Gastrocnemius medialis (tissue), 4 donors: ENCODE data around the gene SRP9.
A peak's percentile ranks its signal among the peaks of the same experiment; 100 is the strongest.

Source experiments
- POLR2A ChIP-seq, 2 donors: fragments of 450-650 bp; IDR thresholded peaks; one replicate each; pipeline ENCODE4 v1.6.1; 2017; ENCODE audit warnings: antibody characterized with exemption in 2 of 2, mild to moderate bottlenecking in 2 of 2, moderate library complexity in 2 of 2
- TF ChIP-seq, protein P1 (sequence below), 5 experiments: fragments of 450-650 bp in 3 of 5; fragments of 200-600 bp in 2 of 5; sonication (generic) in 2 of 5; IDR thresholded peaks in 4 of 5; conservative IDR thresholded peaks in 1 of 5; 1 replicate in 4 of 5; 2 replicates in 1 of 5; pipeline ENCODE4 v1.5.1; 2016 to 2019; ENCODE audit warnings: antibody characterized with exemption in 5 of 5, mild to moderate bottlenecking in 3 of 5, moderate library complexity in 3 of 5

GRCh38 chr1:225813214-225813964 is 35.8 kb downstream of the SRP9 start:
- TF ChIP-seq, protein P1, sequence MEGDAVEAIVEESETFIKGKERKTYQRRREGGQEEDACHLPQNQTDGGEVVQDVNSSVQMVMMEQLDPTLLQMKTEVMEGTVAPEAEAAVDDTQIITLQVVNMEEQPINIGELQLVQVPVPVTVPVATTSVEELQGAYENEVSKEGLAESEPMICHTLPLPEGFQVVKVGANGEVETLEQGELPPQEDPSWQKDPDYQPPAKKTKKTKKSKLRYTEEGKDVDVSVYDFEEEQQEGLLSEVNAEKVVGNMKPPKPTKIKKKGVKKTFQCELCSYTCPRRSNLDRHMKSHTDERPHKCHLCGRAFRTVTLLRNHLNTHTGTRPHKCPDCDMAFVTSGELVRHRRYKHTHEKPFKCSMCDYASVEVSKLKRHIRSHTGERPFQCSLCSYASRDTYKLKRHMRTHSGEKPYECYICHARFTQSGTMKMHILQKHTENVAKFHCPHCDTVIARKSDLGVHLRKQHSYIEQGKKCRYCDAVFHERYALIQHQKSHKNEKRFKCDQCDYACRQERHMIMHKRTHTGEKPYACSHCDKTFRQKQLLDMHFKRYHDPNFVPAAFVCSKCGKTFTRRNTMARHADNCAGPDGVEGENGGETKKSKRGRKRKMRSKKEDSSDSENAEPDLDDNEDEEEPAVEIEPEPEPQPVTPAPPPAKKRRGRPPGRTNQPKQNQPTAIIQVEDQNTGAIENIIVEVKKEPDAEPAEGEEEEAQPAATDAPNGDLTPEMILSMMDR (IDR thresholded peaks at IDR 0.05 in 4 of 5, conservative IDR thresholded peaks at IDR 0.05 in 1 of 5) = no peak
- TF ChIP-seq POLR2A (IDR thresholded peaks at IDR 0.05) = peak; percentile 7 to 31
